Kidney epithelial cell (primary cell): ENCODE data around the gene PRAME. TPM values are rescaled to one million over a fixed set of nuclear protein-coding genes. Genes with fewer than 3 reads are reported as not detected.

Source experiments
- DNase-seq: peaks from one replicate; pipeline ENCODE4 v3.0.0-alpha.2; 2010; ENCODE audit warnings: low read depth
- H3K27me3 ChIP-seq: 2 replicates; pipeline ENCODE4 v1.6.0; 2011; ENCODE audit warnings: low read length; ENCODE audit not compliant: control insufficient read depth, insufficient read depth
- H3K36me3 ChIP-seq: 2 replicates; pipeline ENCODE4 v1.5.1; 2011; ENCODE audit warnings: low read length; ENCODE audit not compliant: control insufficient read depth, insufficient read depth
- H3K4me3 ChIP-seq: 2 replicates; pipeline ENCODE4 v1.5.1; 2011; ENCODE audit warnings: low read depth, mild to moderate bottlenecking, control low read depth, low read length
- CTCF ChIP-seq: IDR thresholded peaks from 2 replicates; pipeline ENCODE4 v1.5.1; 2011; ENCODE audit warnings: mild to moderate bottlenecking, moderate library complexity, low read length, control low read depth, inconsistent platforms; ENCODE audit not compliant: insufficient read depth, poor library complexity, severe bottlenecking
- total RNA-seq: library from RNA; depleted of rRNA; stranded (reverse); fragments of >200 nt; gene quantifications from 2 replicates; pipeline ENCODE4 v1.2.3, GENCODE V29; 2015

PRAME gene
- total RNA-seq, 1 donor from 2014 or later, result 3.8 TPM

- no peak overlapping the region for H3K4me3 ChIP-seq
- no peak for TF ChIP-seq CTCF
- no peaks in the 10 kb centered on the region for H3K36me3 ChIP-seq
- no peak for DNase-seq
- H3K27me3 ChIP-seq, result peaks cover 3% of the 10 kb centered on the region
Measured at GRCh38 chr22:22548317-22548716, 10.7 kb downstream of the PRAME start.

- TF ChIP-seq CTCF, result no peak
- no peaks in the 10 kb centered on the region for H3K36me3 ChIP-seq
- H3K27me3 ChIP-seq, result peaks cover 3% of the 10 kb centered on the region
- DNase-seq, result no peak
- no peak overlapping the region for H3K4me3 ChIP-seq
Measured at GRCh38 chr22:22547692-22548300, 11.3 kb downstream of the PRAME start.

GRCh38 chr22:22547226-22547625 is 11.8 kb downstream of the PRAME start:
- H3K36me3 ChIP-seq, result no peaks in the 10 kb centered on the region
- H3K4me3 ChIP-seq, result no peak overlapping the region
- no peak for DNase-seq
- H3K27me3 ChIP-seq, result peaks cover 3% of the 10 kb centered on the region
- TF ChIP-seq CTCF, result no peak

- H3K4me3 ChIP-seq, result no peak overlapping the region
- no peak for DNase-seq
- no peak for TF ChIP-seq CTCF
- H3K36me3 ChIP-seq, result no peaks in the 10 kb centered on the region
- H3K27me3 ChIP-seq, result peaks cover 3% of the 10 kb centered on the region
Measured at GRCh38 chr22:22546490-22546889, 12.6 kb downstream of the PRAME start.

GRCh38 chr22:22545084-22545483 is 14.0 kb downstream of the PRAME start:
- H3K4me3 ChIP-seq, result no peak overlapping the region
- no peak for DNase-seq
- no peak for TF ChIP-seq CTCF
- H3K36me3 ChIP-seq, result no peaks in the 10 kb centered on the region
- H3K27me3 ChIP-seq, result peaks cover 3% of the 10 kb centered on the region
